PC-9 (cell line): ENCODE results near the gene ACOXL.

Experiments
- EZH2 ChIP-seq: fragments of 200-600 bp; sonication (generic); IDR thresholded peaks from 2 replicates; pipeline ENCODE4 v1.8.0; 2017; ENCODE audit warnings: antibody characterized with exemption, low read depth
- TF ChIP-seq, protein P1 (sequence below): fragments of 200-600 bp; sonication (generic); conservative IDR thresholded peaks from 2 replicates; pipeline ENCODE4 v1.6.1; 2017; ENCODE audit warnings: mixed run types, antibody characterized with exemption, mild to moderate bottlenecking, moderate library complexity

GRCh38 chr2:111165084-111165483 lies 432.7 kb downstream of the ACOXL start:
- TF ChIP-seq, protein P1, sequence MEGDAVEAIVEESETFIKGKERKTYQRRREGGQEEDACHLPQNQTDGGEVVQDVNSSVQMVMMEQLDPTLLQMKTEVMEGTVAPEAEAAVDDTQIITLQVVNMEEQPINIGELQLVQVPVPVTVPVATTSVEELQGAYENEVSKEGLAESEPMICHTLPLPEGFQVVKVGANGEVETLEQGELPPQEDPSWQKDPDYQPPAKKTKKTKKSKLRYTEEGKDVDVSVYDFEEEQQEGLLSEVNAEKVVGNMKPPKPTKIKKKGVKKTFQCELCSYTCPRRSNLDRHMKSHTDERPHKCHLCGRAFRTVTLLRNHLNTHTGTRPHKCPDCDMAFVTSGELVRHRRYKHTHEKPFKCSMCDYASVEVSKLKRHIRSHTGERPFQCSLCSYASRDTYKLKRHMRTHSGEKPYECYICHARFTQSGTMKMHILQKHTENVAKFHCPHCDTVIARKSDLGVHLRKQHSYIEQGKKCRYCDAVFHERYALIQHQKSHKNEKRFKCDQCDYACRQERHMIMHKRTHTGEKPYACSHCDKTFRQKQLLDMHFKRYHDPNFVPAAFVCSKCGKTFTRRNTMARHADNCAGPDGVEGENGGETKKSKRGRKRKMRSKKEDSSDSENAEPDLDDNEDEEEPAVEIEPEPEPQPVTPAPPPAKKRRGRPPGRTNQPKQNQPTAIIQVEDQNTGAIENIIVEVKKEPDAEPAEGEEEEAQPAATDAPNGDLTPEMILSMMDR: no peak
- no peak for TF ChIP-seq EZH2
